ENCODE measurements around the gene MTPN.

MTPN gene

GRCh38 chr7:135936497-135937217 lies 40.5 kb downstream of the MTPN start:
- no peaks in the 10 kb centered on the region for H3K9me3 Mint-ChIP-seq
- H3K4me3 Mint-ChIP-seq = no peak overlapping the region
- no peaks in the 10 kb centered on the region for H3K27me3 Mint-ChIP-seq (ENCODE audit: low read depth)
- H3K36me3 Mint-ChIP-seq (ENCODE audit: low read depth) = peaks cover 10% of the 10 kb centered on the region
- H3K27ac Mint-ChIP-seq = peak overlapping the region in 2 of 3 experiments; percentile 54 to 74
- peaks cover 44% of the 10 kb centered on the region for H3K4me1 Mint-ChIP-seq
- no peak for TF ChIP-seq CTCF (IDR thresholded peaks at IDR 0.05; ENCODE audit: unreplicated experiment in 3 of 3)

GRCh38 chr7:135934651-135935050 lies 42.5 kb downstream of the MTPN start:
- TF ChIP-seq CTCF (IDR thresholded peaks at IDR 0.05; ENCODE audit: unreplicated experiment in 3 of 3) = no peak
- Mint-ChIP-seq H3K9me3 (no peaks in the 10 kb centered on the region), H3K27ac (peak overlapping the region in 2 of 3 experiments; percentile 1 to 20), H3K4me1 (peaks cover 49% of the 10 kb centered on the region), H3K27me3 (ENCODE audit: low read depth) (no peaks in the 10 kb centered on the region), H3K36me3 (ENCODE audit: low read depth) (peaks cover 11% of the 10 kb centered on the region), H3K4me3 (no peak overlapping the region)

GRCh38 chr7:135933509-135934188 lies 43.5 kb downstream of the MTPN start:
- Mint-ChIP-seq H3K4me1 (peaks cover 49% of the 10 kb centered on the region), H3K36me3 (ENCODE audit: low read depth) (peaks cover 15% of the 10 kb centered on the region), H3K27ac (peak overlapping the region in 2 of 3 experiments; percentile 32 to 60), H3K4me3 (no peak overlapping the region), H3K9me3 (no peaks in the 10 kb centered on the region), H3K27me3 (ENCODE audit: low read depth) (no peaks in the 10 kb centered on the region)
- TF ChIP-seq CTCF (IDR thresholded peaks at IDR 0.05; ENCODE audit: unreplicated experiment in 3 of 3) = no peak

GRCh38 chr7:135932131-135932530 lies 45.0 kb downstream of the MTPN start:
- Mint-ChIP-seq H3K36me3 (ENCODE audit: low read depth) (peaks cover 20% of the 10 kb centered on the region), H3K27ac (peak overlapping the region; percentile 55 to 69 (median 57)), H3K27me3 (ENCODE audit: low read depth) (no peaks in the 10 kb centered on the region), H3K4me3 (no peak overlapping the region), H3K4me1 (peaks cover 38% of the 10 kb centered on the region), H3K9me3 (no peaks in the 10 kb centered on the region)
- no peak for TF ChIP-seq CTCF (IDR thresholded peaks at IDR 0.05; ENCODE audit: unreplicated experiment in 3 of 3)

GRCh38 chr7:135930565-135931461 lies 46.3 kb downstream of the MTPN start:
- H3K4me3 Mint-ChIP-seq = no peak overlapping the region
- no peaks in the 10 kb centered on the region for H3K27me3 Mint-ChIP-seq (ENCODE audit: low read depth)
- no peak for TF ChIP-seq CTCF (IDR thresholded peaks at IDR 0.05; ENCODE audit: unreplicated experiment in 3 of 3)
- H3K36me3 Mint-ChIP-seq (ENCODE audit: low read depth) = peaks cover 32% of the 10 kb centered on the region
- H3K27ac Mint-ChIP-seq = peak overlapping the region; percentile 92 to 95 (median 93)
- no peaks in the 10 kb centered on the region for H3K9me3 Mint-ChIP-seq
- H3K4me1 Mint-ChIP-seq = peaks cover 34% of the 10 kb centered on the region

Measured in nephron (organoid).